ENCODE measurements around the gene PAK1.

DNA sequence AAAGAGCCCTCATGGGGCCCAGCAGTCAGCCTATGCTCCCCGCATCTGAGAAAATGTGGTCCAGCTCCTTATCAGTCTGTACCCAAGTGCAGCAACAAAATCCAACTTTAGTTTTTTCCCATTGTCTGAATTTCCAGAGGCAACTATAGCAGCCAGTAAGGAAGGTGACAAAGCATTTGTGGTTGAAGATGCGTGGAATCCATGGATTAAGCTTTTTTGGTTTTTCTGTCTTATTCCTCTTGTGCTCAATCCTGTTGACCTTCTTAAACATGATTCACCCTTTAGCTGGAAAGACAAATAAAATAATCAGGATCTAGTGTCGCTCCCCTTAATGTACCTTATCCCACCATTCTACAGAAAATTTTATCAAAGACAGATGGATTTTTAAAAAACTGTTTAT is 186.8 kb downstream of the PAK1 start:
- TF ChIP-seq POLR2A (IDR thresholded peaks at IDR 0.05) = no peak
- TF ChIP-seq, protein P1, sequence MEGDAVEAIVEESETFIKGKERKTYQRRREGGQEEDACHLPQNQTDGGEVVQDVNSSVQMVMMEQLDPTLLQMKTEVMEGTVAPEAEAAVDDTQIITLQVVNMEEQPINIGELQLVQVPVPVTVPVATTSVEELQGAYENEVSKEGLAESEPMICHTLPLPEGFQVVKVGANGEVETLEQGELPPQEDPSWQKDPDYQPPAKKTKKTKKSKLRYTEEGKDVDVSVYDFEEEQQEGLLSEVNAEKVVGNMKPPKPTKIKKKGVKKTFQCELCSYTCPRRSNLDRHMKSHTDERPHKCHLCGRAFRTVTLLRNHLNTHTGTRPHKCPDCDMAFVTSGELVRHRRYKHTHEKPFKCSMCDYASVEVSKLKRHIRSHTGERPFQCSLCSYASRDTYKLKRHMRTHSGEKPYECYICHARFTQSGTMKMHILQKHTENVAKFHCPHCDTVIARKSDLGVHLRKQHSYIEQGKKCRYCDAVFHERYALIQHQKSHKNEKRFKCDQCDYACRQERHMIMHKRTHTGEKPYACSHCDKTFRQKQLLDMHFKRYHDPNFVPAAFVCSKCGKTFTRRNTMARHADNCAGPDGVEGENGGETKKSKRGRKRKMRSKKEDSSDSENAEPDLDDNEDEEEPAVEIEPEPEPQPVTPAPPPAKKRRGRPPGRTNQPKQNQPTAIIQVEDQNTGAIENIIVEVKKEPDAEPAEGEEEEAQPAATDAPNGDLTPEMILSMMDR (IDR thresholded peaks at IDR 0.05) = no peak
